SK-N-SH (cell line): Measurements from ENCODE around the gene HAUS1. TPM values are rescaled to one million over a fixed set of nuclear protein-coding genes. Genes with fewer than 3 reads are reported as not detected.
"Not testable (repeated sequence)": the region's sequence is repeated elsewhere in the genome, so short reads cannot be mapped to it uniquely, and the experiment has no call there.

Source experiments
- CTCF ChIA-PET: fragments of 300-600, 350-600 bp; formaldehyde crosslinking; extraction: SDS; loops from one replicate; lab custom pipeline; 2021; lab: Yijun Ruan, JAX
- POLR2A ChIA-PET: fragments of 350-600 bp; sonication (Branson Sonifier 250); formaldehyde crosslinking; extraction: SDS; loops from one replicate; lab custom pipeline; 2020; ENCODE audit warnings: antibody characterized with exemption, inconsistent platforms; lab: Yijun Ruan, JAX
- DNase-seq: peaks from one replicate; pipeline ENCODE4 v3.0.0; 2012
- H2AFZ ChIP-seq: fragments of 200-600 bp; sonication (generic); 2 replicates; pipeline ENCODE4 v1.8.1; 2016; ENCODE audit warnings: antibody characterized with exemption, mild to moderate bottlenecking, low read depth
- H3F3A ChIP-seq: fragments of 200-600 bp; sonication (generic); replicated peaks from 2 replicates; pipeline ENCODE3; 2016; ENCODE audit warnings: antibody characterized with exemption, mild to moderate bottlenecking; ENCODE audit not compliant: insufficient read depth
- H3K27ac ChIP-seq, 2 experiments: fragments of 200-500 bp in 1 of 2; fragments of 200-600 bp in 1 of 2; sonication (Bioruptor generic) in 1 of 2; sonication (generic), shearing (Covaris generic) in 1 of 2; 2 replicates each; pipeline versions ENCODE4 v1.5.1 to v1.6.1; 2014 to 2016; ENCODE audit warnings: low read depth in 2 of 2, inconsistent platforms in 1 of 2, low read length in 1 of 2, mild to moderate bottlenecking in 1 of 2, mixed read lengths in 1 of 2
- H3K27me3 ChIP-seq: fragments of 200-600 bp; sonication (generic), shearing (Covaris generic); 2 replicates; pipeline ENCODE4 v1.6.1; 2016; ENCODE audit warnings: mixed run types; ENCODE audit not compliant: insufficient read depth
- H3K36me3 ChIP-seq, 2 experiments: fragments of 200-500 bp in 1 of 2; fragments of 200-600 bp in 1 of 2; sonication (Bioruptor generic) in 1 of 2; sonication (generic) in 1 of 2; replicated peaks in 1 of 2; 2 replicates each; pipeline versions ENCODE3 to v1.5.1; 2014 to 2016; ENCODE audit warnings: low read length in 1 of 2, mild to moderate bottlenecking in 1 of 2; ENCODE audit not compliant: insufficient read depth in 2 of 2, control insufficient read depth in 1 of 2
- H3K4me1 ChIP-seq, 2 experiments: fragments of 200-500 bp in 1 of 2; fragments of 200-600 bp in 1 of 2; sonication (Bioruptor generic) in 1 of 2; sonication (generic), shearing (Covaris generic) in 1 of 2; 2 replicates each; pipeline versions ENCODE4 v1.5.1 to v1.6.1; 2014 to 2016; ENCODE audit warnings: low read depth in 1 of 2, low read length in 1 of 2, mixed run types in 1 of 2; ENCODE audit not compliant: insufficient read depth in 2 of 2, control insufficient read depth in 1 of 2
- H3K4me2 ChIP-seq: fragments of 200-600 bp; sonication (generic), shearing (Covaris generic); 2 replicates; pipeline ENCODE4 v1.6.1; 2017; ENCODE audit warnings: mixed run types
- H3K4me3 ChIP-seq, 2 experiments: fragments of 200-500 bp in 1 of 2; fragments of 200-600 bp in 1 of 2; sonication (Bioruptor generic) in 1 of 2; sonication (generic), shearing (Covaris generic) in 1 of 2; 2 replicates each; pipeline versions ENCODE4 v1.5.1 to v1.8.1; 2014 to 2016; ENCODE audit warnings: low read depth in 2 of 2, inconsistent platforms in 1 of 2, low read length in 1 of 2, mild to moderate bottlenecking in 1 of 2, mixed read lengths in 1 of 2, moderate library complexity in 1 of 2
- H3K79me2 ChIP-seq: fragments of 200-600 bp; sonication (generic); 2 replicates; pipeline ENCODE4 v1.8.1; 2017; ENCODE audit warnings: mild to moderate bottlenecking; ENCODE audit not compliant: insufficient read depth
- H3K9ac ChIP-seq: fragments of 200-600 bp; sonication (generic); 2 replicates; pipeline ENCODE4 v1.6.1; 2017; ENCODE audit warnings: mixed run types
- H3K9me2 ChIP-seq: fragments of 200-600 bp; sonication (generic); 2 replicates; pipeline ENCODE4 v1.6.1; 2017; ENCODE audit warnings: mixed run types
- H3K9me3 ChIP-seq: fragments of 200-600 bp; sonication (generic); 2 replicates; pipeline ENCODE4 v1.6.1; 2017; ENCODE audit warnings: mixed run types, mild to moderate bottlenecking, moderate library complexity
- H4K20me1 ChIP-seq: fragments of 200-600 bp; sonication (generic); 2 replicates; pipeline ENCODE4 v1.6.1; 2017; ENCODE audit warnings: mild to moderate bottlenecking, mixed run types; ENCODE audit not compliant: insufficient read depth
- CTCF ChIP-seq: fragments of 200-600 bp; sonication (generic); IDR thresholded peaks from 2 replicates; pipeline ENCODE4 v1.6.1; 2017; ENCODE audit warnings: antibody characterized with exemption, mild to moderate bottlenecking, moderate library complexity
- JUND ChIP-seq: IDR thresholded peaks from 2 replicates; pipeline ENCODE4 v1.4.0; 2012
- REST ChIP-seq: IDR thresholded peaks from 2 replicates; pipeline ENCODE4 v1.6.1; 2012; ENCODE audit warnings: mild to moderate bottlenecking, low read depth, low read length, moderate library complexity
- WGBS: methylation state at CpG from one replicate; pipeline ENCODE4 v1.1.6; 2017; ENCODE audit warnings: low lambda C conversion rate; 5-methylcytosine and 5-hydroxymethylcytosine counted together
- polyA plus RNA-seq, 3 experiments: library from polyadenylated mRNA; depleted of rRNA; stranded (reverse); fragments of >200 nt; gene quantifications; 2 replicates each; pipeline ENCODE4 v1.2.3, GENCODE V29; 2012

Gene HAUS1
- polyA plus RNA-seq, 1 of the 3 experiments (the other 2 are of a cell fraction) = 55.2 TPM

GRCh38 chr18:46160050-46160798 is 56.0 kb downstream of the HAUS1 start:
- no peak for DNase-seq
- Histone ChIP-seq H3K27me3 (no peaks in the 10 kb centered on the region), H4K20me1 (no peaks in the 10 kb centered on the region), H3K4me2 (no peak overlapping the region), H3F3A (no peaks in the 10 kb centered on the region), H3K9me3 (no peaks in the 10 kb centered on the region), H3K79me2 (no peaks in the 10 kb centered on the region), H3K36me3 (no peaks in the 10 kb centered on the region), H2AFZ (no peak overlapping the region), H3K9me2 (no peaks in the 10 kb centered on the region), H3K4me1 (peaks cover 0 to 7% of the 10 kb centered on the region in 2 experiments; a peak in 1 of 4 replicates), H3K4me3 (no peak overlapping the region), H3K27ac (no peak overlapping the region), H3K9ac (no peak overlapping the region)
- TF ChIP-seq JUND = no peak
- TF ChIP-seq REST = no peak
- TF ChIP-seq CTCF = no peak
- 83% methylated on average over 4 of the region's 4 CpGs for WGBS
- ChIA-PET CTCF (interaction anchor here (3.3 to 9.7 kb wide), 2 partner anchors 13 to 498 kb away, joined by 20 to 76 read pairs; a partner anchor contains a TSS), POLR2A (no interaction called here)

- H3K36me3 ChIP-seq, H3F3A ChIP-seq, H4K20me1 ChIP-seq, H3K9me2 ChIP-seq, DNase-seq, H2AFZ ChIP-seq, H3K9me3 ChIP-seq, H3K27ac ChIP-seq, H3K4me3 ChIP-seq, POLR2A ChIA-PET, H3K4me2 ChIP-seq, H3K27me3 ChIP-seq, H3K9ac ChIP-seq, H3K4me1 ChIP-seq, H3K79me2 ChIP-seq: not testable (repeated sequence)
- CTCF ChIA-PET = interaction anchor here (3.3 to 9.7 kb wide), 2 partner anchors 13 to 498 kb away, joined by 20 to 76 read pairs; a partner anchor contains a TSS
- WGBS = 94% methylated on average over 4 of the region's 5 CpGs
Measured at GRCh38 chr18:46160840-46161239, 56.7 kb downstream of the HAUS1 start.
